ENCODE results near the gene AKTIP. TPM values are rescaled to one million over a fixed set of nuclear protein-coding genes. Genes with fewer than 3 reads are reported as not detected.
"Not testable (repeated sequence)": the region's sequence is repeated elsewhere in the genome, so short reads cannot be mapped to it uniquely, and the experiment has no call there.

AKTIP gene
- total RNA-seq, 3 donors from 2014 or later = 28.1 to 54.4 (median 37.6) TPM

- no peak overlapping the region for H3K4me3 ChIP-seq
- TF ChIP-seq, protein P1, sequence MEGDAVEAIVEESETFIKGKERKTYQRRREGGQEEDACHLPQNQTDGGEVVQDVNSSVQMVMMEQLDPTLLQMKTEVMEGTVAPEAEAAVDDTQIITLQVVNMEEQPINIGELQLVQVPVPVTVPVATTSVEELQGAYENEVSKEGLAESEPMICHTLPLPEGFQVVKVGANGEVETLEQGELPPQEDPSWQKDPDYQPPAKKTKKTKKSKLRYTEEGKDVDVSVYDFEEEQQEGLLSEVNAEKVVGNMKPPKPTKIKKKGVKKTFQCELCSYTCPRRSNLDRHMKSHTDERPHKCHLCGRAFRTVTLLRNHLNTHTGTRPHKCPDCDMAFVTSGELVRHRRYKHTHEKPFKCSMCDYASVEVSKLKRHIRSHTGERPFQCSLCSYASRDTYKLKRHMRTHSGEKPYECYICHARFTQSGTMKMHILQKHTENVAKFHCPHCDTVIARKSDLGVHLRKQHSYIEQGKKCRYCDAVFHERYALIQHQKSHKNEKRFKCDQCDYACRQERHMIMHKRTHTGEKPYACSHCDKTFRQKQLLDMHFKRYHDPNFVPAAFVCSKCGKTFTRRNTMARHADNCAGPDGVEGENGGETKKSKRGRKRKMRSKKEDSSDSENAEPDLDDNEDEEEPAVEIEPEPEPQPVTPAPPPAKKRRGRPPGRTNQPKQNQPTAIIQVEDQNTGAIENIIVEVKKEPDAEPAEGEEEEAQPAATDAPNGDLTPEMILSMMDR (IDR thresholded peaks at IDR 0.05) = no peak
- H3K9me3 ChIP-seq = no peaks in the 10 kb centered on the region
- intact Hi-C loops (cut with DNase I, micrococcal nuclease) = no loop called here
- ATAC-seq (peak; percentile 12), DNase-seq (no peak)
- H3K4me1 ChIP-seq (ENCODE audit: low read depth) = no peaks in the 10 kb centered on the region
- H3K36me3 ChIP-seq (ENCODE audit: low read depth) = no peaks in the 10 kb centered on the region
Observed at GRCh38 chr16:53519417-53520091, 16.5 kb upstream of the AKTIP start.

GRCh38 chr16:53518550-53519416 is 15.8 kb upstream of the AKTIP start:
- H3K36me3 ChIP-seq (ENCODE audit: low read depth) = no peaks in the 10 kb centered on the region
- H3K9me3 ChIP-seq = no peaks in the 10 kb centered on the region
- intact Hi-C loops (cut with DNase I, micrococcal nuclease) = no loop called here
- peak; percentile 92 for ATAC-seq
- no peaks in the 10 kb centered on the region for H3K4me1 ChIP-seq (ENCODE audit: low read depth)
- TF ChIP-seq, protein P1 (IDR thresholded peaks at IDR 0.05) = no peak
- peak in 2 of 3 donors; percentile 45 to 62 for DNase-seq
- no peak overlapping the region for H3K4me3 ChIP-seq

DNA sequence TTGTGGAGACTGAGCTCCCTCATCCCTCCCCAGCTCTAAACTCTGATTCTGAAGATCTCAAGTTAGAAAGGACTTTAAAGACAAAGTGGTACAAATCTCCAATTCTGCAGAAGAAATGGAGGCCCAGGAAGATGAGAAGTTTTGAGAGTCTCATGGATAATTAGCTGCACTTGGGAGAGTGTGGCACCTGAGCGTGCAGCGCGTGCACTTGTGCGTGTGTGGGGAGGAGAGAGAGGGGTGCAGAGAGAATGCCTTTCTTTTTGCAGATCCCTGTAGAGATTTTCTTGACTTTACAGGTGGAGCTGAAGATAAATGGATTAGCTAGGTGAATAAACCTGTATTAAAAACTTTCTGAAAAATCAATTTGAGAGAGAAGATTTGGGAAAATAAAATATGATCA is 14.8 kb upstream of the AKTIP start:
- DNase-seq (no peak), ATAC-seq (no peak)
- Histone ChIP-seq H3K4me1 (ENCODE audit: low read depth) (no peaks in the 10 kb centered on the region), H3K4me3 (no peak overlapping the region), H3K9me3 (no peaks in the 10 kb centered on the region), H3K36me3 (ENCODE audit: low read depth) (no peaks in the 10 kb centered on the region)
- intact Hi-C loops (cut with DNase I, micrococcal nuclease) = no loop called here
- TF ChIP-seq, protein P1 (IDR thresholded peaks at IDR 0.05) = no peak

DNA sequence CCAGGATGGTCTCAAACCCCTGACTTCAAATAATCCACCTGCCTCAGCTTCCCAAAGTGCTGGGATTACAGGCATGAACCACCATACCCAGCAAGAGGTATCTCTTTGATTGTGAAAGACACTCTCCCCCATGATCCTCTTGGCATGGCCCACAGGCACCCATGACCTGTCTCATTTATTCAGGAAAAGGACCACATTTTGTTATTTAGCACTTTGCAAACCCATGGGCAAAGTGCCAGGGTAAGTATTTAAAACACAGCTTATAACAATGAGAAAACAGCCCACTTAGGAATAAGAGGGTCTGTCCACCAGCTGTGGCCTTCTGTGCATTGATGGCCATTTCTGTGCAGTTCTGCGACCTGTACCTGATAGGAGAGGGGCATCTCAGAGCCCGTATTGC is 12.8 kb upstream of the AKTIP start:
- TF ChIP-seq, protein P1 (IDR thresholded peaks at IDR 0.05) = no peak
- ATAC-seq (no peak), DNase-seq (no peak)
- H3K9me3 ChIP-seq = no peaks in the 10 kb centered on the region
- no peaks in the 10 kb centered on the region for H3K36me3 ChIP-seq (ENCODE audit: low read depth)
- H3K4me3 ChIP-seq = no peak overlapping the region
- H3K4me1 ChIP-seq (ENCODE audit: low read depth) = no peaks in the 10 kb centered on the region
- intact Hi-C loops (cut with DNase I, micrococcal nuclease) = no loop called here

DNA sequence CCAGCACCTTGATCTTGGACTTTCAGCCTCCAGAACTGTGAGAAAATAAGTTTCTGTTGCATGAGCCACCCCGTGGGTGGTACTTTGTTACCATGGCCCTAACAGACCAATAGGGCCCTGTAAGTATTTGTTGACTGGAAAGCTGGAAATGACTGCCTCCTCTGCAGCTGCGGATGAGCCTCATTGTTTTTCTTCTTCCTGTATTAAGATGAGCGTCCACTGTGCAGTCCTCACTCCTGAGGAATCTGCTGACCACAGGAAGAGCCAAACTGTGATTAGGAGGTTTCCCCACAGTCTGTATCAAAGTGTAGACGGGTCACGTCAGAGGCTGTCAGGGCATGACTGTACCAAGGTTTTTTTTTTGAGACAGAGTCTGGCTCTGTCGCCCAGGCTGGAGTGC is 12.2 kb upstream of the AKTIP start:
- DNase-seq (no peak), ATAC-seq (no peak)
- no peaks in the 10 kb centered on the region for H3K4me1 ChIP-seq (ENCODE audit: low read depth)
- no peaks in the 10 kb centered on the region for H3K36me3 ChIP-seq (ENCODE audit: low read depth)
- no peaks in the 10 kb centered on the region for H3K9me3 ChIP-seq
- intact Hi-C loops (cut with DNase I, micrococcal nuclease) = no loop called here
- TF ChIP-seq, protein P1 (IDR thresholded peaks at IDR 0.05) = no peak
- H3K4me3 ChIP-seq = no peak overlapping the region

- ATAC-seq; intact Hi-C loops (cut with DNase I, micrococcal nuclease); DNase-seq; H3K4me1 ChIP-seq (ENCODE audit: low read depth); H3K4me3 ChIP-seq; H3K36me3 ChIP-seq (ENCODE audit: low read depth); H3K9me3 ChIP-seq: not testable (repeated sequence)
Observed at GRCh38 chr16:53512795-53513194, 9.8 kb upstream of the AKTIP start.
